HG03108 (cell line): ENCODE measurements around the gene SH2D3C.
"Not testable (repeated sequence)": the region's sequence is repeated elsewhere in the genome, so short reads cannot be mapped to it uniquely, and the experiment has no call there.

ENCODE experiments used
- ATAC-seq: cut with Tn5 transposase; IDR thresholded peaks from one replicate; pipeline ENCODE4 v1.9.1; 2021; ENCODE audit warnings: moderate library complexity; ENCODE audit not compliant: unreplicated experiment

Gene SH2D3C

GRCh38 chr9:127767909-127768331, 10.5 kb downstream of the SH2D3C start:
- no peak for ATAC-seq

DNA sequence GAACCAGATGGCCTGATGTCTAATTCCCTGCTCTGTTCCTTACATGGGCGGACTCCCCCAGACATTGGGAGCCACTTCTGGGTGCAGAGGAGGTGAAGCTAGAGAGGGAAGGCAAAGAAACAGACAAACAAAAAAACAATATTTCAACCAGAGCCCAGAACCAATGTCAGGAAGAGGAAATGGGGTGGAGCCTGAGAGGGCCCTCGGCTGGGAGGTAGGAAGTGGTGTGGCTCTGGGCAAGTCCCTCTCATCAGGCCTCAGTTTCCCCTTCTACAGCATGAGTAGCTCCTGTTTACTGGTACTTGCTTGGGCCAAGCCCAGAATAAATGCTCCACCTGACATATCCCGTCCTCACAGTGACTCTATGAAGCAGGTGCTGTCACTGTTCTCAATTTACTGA, 11.1 kb downstream of the SH2D3C start:
- no peak for ATAC-seq

DNA sequence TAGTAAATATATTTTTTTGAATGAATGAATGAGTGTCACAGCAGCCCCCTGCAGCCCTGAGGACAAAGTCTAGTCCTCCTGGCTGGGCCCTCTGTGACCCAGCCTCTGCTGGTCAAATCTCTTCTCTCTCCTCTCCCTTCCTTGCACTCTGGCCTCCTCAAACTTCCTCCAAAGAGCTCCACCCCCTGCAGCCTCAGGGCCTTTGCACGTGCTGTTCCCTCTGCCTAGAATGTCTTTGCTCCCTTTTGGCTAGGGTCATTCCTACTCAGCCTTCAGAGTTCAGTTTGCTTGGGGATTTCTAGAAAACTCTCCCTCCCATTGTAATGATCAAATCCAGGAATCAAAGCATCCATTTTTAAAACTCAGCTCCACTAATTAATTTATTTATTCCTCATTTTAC, 13.0 kb downstream of the SH2D3C start:
- ATAC-seq: no peak

DNA sequence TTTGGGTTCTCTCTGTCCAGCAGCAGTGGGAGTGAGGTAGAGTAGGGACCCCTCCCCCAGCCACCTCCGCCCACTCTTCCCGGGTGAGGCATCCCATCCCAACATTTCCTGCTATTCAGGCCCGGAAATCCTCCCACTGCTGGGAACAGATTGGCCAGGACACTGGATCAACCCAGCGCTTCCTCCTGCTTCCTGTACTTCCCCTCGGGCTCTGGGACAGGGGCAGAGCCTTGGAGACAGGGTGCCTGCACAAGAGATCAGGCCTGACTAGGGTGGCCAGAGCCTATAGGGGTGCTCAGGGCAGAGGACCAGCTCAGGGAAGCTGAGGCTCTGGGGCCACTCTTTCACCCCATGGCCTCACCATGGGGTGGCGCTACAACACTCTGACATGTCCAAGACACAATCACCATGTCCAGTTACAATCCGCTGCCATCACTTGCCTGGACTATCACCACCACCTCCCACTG, 14.5 kb downstream of the SH2D3C start:
- no peak for ATAC-seq

DNA sequence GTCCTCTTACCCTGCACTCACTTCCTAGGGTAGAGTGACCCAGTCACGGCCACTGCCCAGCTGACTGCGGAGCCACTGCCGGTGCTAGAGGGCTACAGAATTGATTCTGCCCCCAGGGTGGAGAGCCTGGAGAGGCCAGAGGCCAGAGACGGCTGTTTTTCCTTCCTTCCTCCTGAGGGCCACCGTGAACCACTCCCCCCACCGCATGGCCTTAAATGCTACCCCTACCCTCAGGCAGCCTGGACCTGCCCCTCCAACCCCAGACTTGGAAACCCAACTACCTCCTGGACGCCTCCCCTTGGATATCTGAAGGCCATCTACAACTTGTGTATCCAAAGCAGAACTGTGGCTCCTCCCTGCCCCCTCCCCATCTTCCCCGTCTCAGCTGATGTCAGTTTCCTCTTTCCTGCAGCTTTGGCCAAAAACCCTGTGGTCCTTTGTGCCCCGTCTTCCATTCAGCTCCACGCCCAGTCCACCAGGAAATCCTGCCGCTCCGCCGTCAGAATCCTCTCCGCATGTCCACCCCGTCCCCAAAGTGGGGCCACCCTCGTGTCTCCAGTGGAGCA, 16.3 kb downstream of the SH2D3C start:
- no peak for ATAC-seq

GRCh38 chr9:127761491-127761956, 16.9 kb downstream of the SH2D3C start:
- ATAC-seq: no peak

GRCh38 chr9:127761061-127761460, 17.4 kb downstream of the SH2D3C start:
- ATAC-seq: no peak

DNA sequence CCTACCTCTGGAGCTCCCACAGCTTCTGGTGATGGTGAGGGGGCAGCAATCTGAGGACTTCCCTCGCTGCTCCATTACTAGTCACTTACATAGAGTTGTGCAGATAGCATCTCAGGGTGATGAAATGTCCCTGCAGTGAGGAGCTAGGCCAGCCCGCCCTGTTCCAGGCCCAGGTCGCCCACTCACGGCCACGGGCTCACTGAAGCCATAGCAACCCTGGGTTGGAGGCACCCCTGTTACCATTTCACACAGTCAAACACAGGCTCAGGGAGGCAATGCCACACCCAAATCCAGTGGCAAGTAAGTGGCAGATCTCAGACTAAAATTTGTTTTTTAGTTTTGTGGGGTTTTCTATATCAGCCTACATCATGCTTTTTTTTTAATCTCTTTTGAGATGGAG, 19.6 kb downstream of the SH2D3C start:
- no peak for ATAC-seq

GRCh38 chr9:127756776-127757175, 21.7 kb downstream of the SH2D3C start:
- ATAC-seq: not testable (repeated sequence)

GRCh38 chr9:127756233-127756632, 22.2 kb downstream of the SH2D3C start:
- no peak for ATAC-seq

GRCh38 chr9:127755061-127756060, 23.1 kb downstream of the SH2D3C start:
- no peak for ATAC-seq

DNA sequence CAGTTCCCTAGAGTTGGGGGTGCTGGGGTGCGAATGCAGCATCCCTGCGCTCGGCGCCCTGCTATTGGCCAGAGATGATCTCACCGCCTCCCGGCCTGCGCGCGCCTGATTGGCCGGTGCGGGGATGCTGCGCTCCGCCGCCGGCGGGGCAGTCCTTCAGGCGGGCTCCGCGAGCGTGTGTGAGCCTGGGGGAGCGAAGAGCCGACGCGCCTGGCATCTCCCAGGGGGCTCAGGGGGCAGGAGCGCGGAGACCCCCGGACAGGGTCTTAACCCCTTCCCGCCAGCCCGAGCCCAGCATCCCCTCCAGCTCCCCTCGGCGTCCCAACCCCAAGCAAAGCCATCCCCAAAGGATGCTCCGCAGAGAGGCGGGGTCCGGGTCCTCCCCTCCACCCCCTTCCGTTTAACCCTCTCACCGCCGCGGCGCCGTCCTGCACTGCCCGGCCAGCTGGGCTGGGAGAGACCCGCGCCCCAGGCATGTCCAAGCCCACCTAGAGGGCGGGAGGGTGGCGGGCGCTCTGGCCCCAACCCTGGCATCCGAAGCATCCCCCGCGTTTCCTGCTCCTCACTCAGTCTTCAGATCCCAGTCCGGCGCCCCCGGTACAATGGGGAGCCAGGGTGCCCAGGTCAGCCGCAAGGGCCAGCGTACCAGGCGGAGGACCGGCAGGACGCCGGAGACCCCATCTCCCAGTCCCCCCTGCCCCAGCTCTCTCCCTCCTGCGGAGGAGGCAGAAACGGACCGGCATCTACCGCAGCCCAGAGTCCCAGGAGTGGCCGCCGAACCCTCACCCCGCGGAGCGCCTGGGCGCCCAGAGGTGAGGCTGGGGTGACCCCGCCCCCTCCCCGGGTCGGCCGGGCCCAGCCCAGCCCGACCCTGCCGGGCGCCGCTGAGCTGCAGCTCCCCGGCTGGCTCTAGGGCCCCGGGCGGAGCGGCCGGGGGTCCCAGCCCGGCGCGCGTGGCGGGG, 24.1 kb downstream of the SH2D3C start:
- no peak for ATAC-seq

DNA sequence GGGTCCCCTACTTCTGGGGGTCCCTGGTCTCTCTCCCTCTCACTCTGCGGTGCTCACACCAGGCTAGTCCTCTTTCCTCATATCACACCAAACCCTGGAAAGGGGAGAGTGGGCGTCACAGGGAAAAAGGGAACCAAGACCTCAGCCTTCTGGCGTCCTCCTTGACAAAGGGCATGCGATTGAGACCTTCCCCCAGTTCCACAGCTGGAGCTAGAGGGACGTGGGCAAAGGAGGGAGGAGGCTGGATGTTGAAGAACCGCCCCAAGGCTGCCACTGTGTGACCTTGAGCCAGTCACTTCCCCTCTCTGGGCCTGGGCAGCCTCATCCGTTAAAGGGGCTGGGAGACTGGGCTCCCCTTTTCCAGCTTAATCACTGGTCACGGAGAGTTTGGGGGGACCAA, 24.8 kb downstream of the SH2D3C start:
- ATAC-seq: no peak

DNA sequence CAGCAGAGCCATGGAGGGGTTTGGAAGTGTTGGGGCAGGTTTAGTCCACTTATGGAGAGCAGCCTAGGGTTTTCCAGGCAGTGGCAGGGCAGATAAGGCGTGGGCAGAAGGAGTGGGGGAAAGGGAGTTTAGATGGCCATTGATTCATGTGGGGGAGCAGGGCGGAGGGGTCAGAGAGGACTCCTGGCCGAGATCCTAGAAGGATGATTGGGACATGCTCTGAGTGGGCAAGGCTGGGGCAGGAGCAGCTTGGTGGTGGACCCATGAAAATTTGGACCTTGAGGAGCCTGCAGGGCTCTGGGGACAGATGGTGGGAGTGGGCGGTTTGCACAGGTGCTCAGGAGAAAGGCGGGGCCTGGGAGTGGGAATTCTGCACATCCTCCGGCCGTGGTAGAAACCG, 25.3 kb downstream of the SH2D3C start:
- ATAC-seq: no peak

- no peak for ATAC-seq
Measured at GRCh38 chr9:127751269-127752054, 27.0 kb downstream of the SH2D3C start.

GRCh38 chr9:127749090-127749787, 29.2 kb downstream of the SH2D3C start:
- no peak for ATAC-seq

DNA sequence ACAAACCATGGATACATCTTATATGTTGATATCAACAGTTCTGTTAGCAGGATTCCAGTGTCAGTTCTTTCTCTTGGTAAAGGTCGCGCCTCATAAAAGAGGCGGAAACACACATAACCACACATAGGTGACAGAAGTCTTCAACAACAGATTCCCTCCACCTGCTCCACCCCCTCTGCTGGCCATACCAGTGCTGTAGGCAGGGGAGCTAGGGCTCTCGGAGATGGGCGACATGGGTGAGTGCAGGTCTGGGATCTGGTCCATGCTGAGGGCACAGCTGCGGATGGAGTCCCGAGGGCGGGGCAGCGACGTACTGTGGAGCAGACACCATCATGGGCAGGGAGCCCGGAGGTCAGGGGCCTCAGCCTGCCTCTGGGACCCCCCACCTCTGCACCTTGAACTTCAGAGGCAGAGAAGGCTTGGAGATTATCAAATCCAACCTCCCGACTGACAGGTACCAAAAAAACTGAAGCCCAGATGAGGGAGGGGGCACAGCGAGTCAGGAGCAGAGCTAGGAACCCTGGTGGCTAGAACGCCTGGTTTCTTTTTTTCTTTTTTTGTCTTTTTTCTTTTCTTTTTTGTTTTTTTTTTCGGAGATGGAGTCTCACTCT, 31.4 kb downstream of the SH2D3C start:
- no peak for ATAC-seq

DNA sequence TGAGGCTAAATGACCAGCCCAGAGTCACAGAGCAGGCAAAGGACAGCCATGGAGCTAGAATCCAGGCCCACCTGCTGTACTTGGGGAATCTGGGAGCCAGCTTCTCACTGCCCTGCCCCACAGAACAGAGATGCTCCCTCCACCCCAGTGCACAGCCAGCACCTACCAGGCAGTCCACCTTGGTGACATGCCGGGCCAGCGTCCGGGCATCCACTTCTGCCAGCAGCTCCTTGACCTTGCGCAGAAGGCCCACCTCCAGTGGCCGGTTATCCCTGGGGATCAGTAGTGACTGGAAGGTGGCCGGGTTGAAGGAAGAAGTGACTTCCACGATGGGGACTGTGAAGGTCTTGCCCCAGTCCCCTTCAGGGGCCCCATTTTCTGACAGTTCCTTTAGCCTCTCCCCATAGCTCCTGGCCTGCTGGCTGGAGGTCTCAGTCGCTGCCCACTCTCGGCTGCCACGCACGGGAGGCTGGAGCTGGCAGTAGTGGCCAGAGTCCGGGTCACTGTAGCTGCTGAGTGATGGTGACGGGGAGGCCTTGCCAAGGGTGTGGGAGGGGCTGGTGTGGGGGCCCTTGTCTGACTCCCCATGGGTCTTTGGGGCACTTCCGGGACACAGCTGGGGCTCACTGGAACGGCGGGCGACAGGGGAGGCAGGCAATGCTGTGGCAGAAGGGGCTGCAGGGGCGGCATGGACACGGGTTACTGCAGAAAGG, 33.9 kb downstream of the SH2D3C start:
- no peak for ATAC-seq
